Thyroid gland (tissue), 4 donors: ENCODE measurements around the gene FAM168B. TPM values are rescaled to one million over a fixed set of nuclear protein-coding genes. Genes with fewer than 3 reads are reported as not detected.

Experiments used
- DNase-seq, 2 donors: peaks; one replicate each; pipeline ENCODE4 v3.0.0-alpha.2; 2019
- H3K27ac ChIP-seq, 3 donors: fragments of 200-600 bp; sonication (generic); 1 replicate in 2 of 3; 2 replicates in 1 of 3; pipeline ENCODE4 v1.5.1; 2016 to 2019; ENCODE audit warnings: mild to moderate bottlenecking in 1 of 3, moderate library complexity in 1 of 3
- H3K27me3 ChIP-seq: fragments of 200-600 bp; sonication (generic); one replicate; pipeline ENCODE4 v1.5.1; 2019
- H3K36me3 ChIP-seq, 2 donors: fragments of 200-600 bp; sonication (generic); one replicate each; pipeline ENCODE4 v1.5.1; 2016 to 2019
- H3K4me1 ChIP-seq, 2 donors: fragments of 200-600 bp; sonication (generic); one replicate each; pipeline ENCODE4 v1.5.1; 2017 to 2019
- H3K4me3 ChIP-seq, 3 donors: fragments of 200-600 bp; sonication (generic); replicated peaks in 1 of 3; 1 replicate in 2 of 3; 2 replicates in 1 of 3; pipeline ENCODE4 v1.5.1; 2016; ENCODE audit warnings: mild to moderate bottlenecking in 1 of 3
- H3K9me3 ChIP-seq: fragments of 200-600 bp; sonication (generic); one replicate; pipeline ENCODE4 v1.5.1; 2017
- CTCF ChIP-seq, 6 experiments: fragments of 200-600 bp in 3 of 6; fragments of 450-650 bp in 3 of 6; sonication (generic) in 3 of 6; IDR thresholded peaks; one replicate each; pipeline ENCODE4 v1.5.1; 2016 to 2019; ENCODE audit warnings: antibody characterized with exemption in 6 of 6, mild to moderate bottlenecking in 2 of 6, inconsistent platforms in 1 of 6, moderate library complexity in 1 of 6
- POLR2A ChIP-seq, 2 donors: fragments of 450-650 bp; IDR thresholded peaks; one replicate each; pipeline ENCODE4 v1.6.1; 2017; ENCODE audit warnings: antibody characterized with exemption in 2 of 2, mild to moderate bottlenecking in 2 of 2, moderate library complexity in 1 of 2
- WGBS, 2 donors: methylation state at CpG; one replicate each; pipeline ENCODE4 v1.1.5; 2017; 5-methylcytosine and 5-hydroxymethylcytosine counted together
- intact Hi-C: fragments of 100-400 bp; cut with DNase I; formaldehyde crosslinking; loops from one replicate; pipeline ENCODE4 v1.15.1; 2023
- total RNA-seq, 4 donors: library from RNA; depleted of rRNA; stranded (reverse); fragments of >200 nt; gene quantifications; one replicate each; pipeline ENCODE4 v1.2.3, GENCODE V29; 2016

The FAM168B gene
- total RNA-seq, 4 donors from 2014 or later: 110 to 156 (median 146) TPM

GRCh38 chr2:131023758-131024157 lies 69.5 kb downstream of the FAM168B start:
- WGBS, 2 donors: 95 to 96% methylated on average over 1 of the region's 1 CpG
- H3K36me3 ChIP-seq: no peaks in the 10 kb centered on the region
- H3K4me1 ChIP-seq: no peaks in the 10 kb centered on the region
- no peaks in the 10 kb centered on the region for H3K27me3 ChIP-seq
- no peak for DNase-seq
- H3K4me3 ChIP-seq: no peak overlapping the region
- no peak overlapping the region for H3K27ac ChIP-seq
- TF ChIP-seq POLR2A (IDR thresholded peaks at IDR 0.05) (no peak), CTCF (IDR thresholded peaks at IDR 0.05) (no peak)
- H3K9me3 ChIP-seq: no peaks in the 10 kb centered on the region
- intact Hi-C loops: no loop called here

DNA sequence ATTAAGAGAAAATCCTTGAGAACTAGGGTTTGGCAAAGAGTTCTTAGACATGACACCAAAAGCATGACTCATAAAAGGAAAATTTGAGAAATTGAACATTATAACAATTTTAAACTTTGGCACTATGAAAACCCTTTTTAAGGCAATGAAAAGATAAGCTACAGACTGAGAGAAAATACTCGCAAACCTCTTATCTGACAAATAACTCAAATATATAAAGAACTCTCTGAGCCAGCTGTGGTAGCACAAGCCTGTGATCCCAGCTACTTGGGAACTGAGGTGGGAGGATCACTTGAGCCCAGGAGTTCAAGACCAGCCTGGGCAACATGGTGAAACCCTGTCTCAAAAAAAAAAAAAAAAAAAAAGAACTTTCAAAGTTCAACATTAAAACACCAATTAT lies 70.5 kb downstream of the FAM168B start:
- WGBS, 2 donors: 71 to 91% methylated on average over 1 of the region's 1 CpG
- Histone ChIP-seq H3K27ac (no peak overlapping the region), H3K27me3 (no peaks in the 10 kb centered on the region), H3K9me3 (no peaks in the 10 kb centered on the region), H3K36me3 (no peaks in the 10 kb centered on the region), H3K4me1 (no peaks in the 10 kb centered on the region), H3K4me3 (no peak overlapping the region)
- no peak for DNase-seq
- TF ChIP-seq POLR2A (IDR thresholded peaks at IDR 0.05): no peak
- no peak for TF ChIP-seq CTCF (IDR thresholded peaks at IDR 0.05)
- intact Hi-C loops: no loop called here

GRCh38 chr2:131016826-131017741 lies 76.2 kb downstream of the FAM168B start:
- Histone ChIP-seq H3K4me3 (no peak overlapping the region), H3K36me3 (no peaks in the 10 kb centered on the region), H3K9me3 (no peaks in the 10 kb centered on the region), H3K4me1 (peaks cover 16 to 17% of the 10 kb centered on the region in 2 donors), H3K27ac (peak overlapping the region; percentile 37 to 70 (median 53)), H3K27me3 (no peaks in the 10 kb centered on the region)
- DNase-seq: peak; percentile 92 to 93
- 22% methylated on average over 8 of the region's 8 CpGs for WGBS, 2 donors
- intact Hi-C loops: no loop called here
- TF ChIP-seq CTCF (IDR thresholded peaks at IDR 0.05) (no peak), POLR2A (IDR thresholded peaks at IDR 0.05) (no peak)

DNA sequence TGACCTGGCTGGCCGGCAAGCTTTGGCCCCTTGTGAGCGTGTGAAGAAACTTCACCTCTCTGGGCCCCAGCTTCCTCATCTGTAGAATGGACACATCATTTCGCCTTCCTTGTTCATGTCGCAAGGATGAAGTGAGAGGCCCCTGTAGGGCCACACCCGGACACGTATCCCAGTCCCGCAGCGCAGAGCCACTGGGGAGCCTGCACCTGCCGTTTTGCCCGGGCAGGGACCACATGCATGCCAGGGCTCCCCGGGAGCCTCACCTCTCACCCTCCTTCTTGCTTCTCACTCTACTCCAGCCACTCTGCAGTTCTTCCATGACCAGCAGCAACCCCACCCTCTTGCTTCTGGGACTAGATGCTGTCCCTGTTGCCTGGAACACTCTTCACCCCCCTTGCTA lies 77.5 kb downstream of the FAM168B start:
- DNase-seq: no peak
- no peak for TF ChIP-seq CTCF (IDR thresholded peaks at IDR 0.05)
- no peak for TF ChIP-seq POLR2A (IDR thresholded peaks at IDR 0.05)
- no peaks in the 10 kb centered on the region for H3K9me3 ChIP-seq
- H3K27me3 ChIP-seq: no peaks in the 10 kb centered on the region
- WGBS, 2 donors: 93 to 96% methylated on average over 11 of the region's 11 CpGs
- no peak overlapping the region for H3K4me3 ChIP-seq
- intact Hi-C loops: no loop called here
- peaks cover 16 to 17% of the 10 kb centered on the region in 2 donors for H3K4me1 ChIP-seq
- H3K27ac ChIP-seq: peak overlapping the region in 1 of 3 donors; percentile 37
- H3K36me3 ChIP-seq: no peaks in the 10 kb centered on the region

DNA sequence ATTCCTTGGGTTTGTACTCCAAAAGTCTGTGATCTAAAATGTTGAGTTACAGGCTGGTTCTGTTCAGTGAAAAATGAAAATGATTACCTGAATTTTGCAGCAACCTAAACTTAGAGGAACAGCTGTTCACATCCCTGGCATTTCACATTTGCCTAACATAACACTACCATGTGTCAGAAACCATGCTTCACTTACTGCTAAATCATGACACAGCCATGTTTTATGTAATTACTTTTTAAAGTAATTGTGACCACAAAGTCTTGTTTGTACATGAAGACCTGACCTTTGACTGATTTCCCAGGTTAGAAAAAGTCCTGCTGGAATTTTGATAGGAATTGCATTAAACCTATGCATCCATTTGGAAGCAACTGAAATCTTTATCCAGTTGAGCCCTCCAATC lies 79.1 kb downstream of the FAM168B start:
- peaks cover 16 to 17% of the 10 kb centered on the region in 2 donors for H3K4me1 ChIP-seq

More for the DNA sequence above, 79.1 kb downstream of the FAM168B start:
- H3K27me3 ChIP-seq: no peaks in the 10 kb centered on the region
- no peak overlapping the region for H3K27ac ChIP-seq
- no peak for DNase-seq
- TF ChIP-seq CTCF (IDR thresholded peaks at IDR 0.05): no peak
- TF ChIP-seq POLR2A (IDR thresholded peaks at IDR 0.05): no peak
- no peak overlapping the region for H3K4me3 ChIP-seq
- no peaks in the 10 kb centered on the region for H3K36me3 ChIP-seq
- intact Hi-C loops: no loop called here
- H3K9me3 ChIP-seq: no peaks in the 10 kb centered on the region
